IMR-90 (cell line): Measurements from ENCODE around the gene C15orf39. TPM values are rescaled to one million over a fixed set of nuclear protein-coding genes. Genes with fewer than 3 reads are reported as not detected.
A peak's percentile ranks its signal among the peaks of the same experiment; 100 is the strongest.

Experiments used
- MAFK ChIP-seq: IDR thresholded peaks from 2 replicates; pipeline ENCODE4 v1.6.1; 2012; ENCODE audit warnings: low read depth, low read length, improper control_type of control experiment
- RFX5 ChIP-seq: IDR thresholded peaks from 2 replicates; pipeline ENCODE4 v1.8.0; 2012; ENCODE audit warnings: low read depth, mild to moderate bottlenecking, low read length, moderate library complexity
- polyA plus RNA-seq, 3 experiments: library from polyadenylated mRNA; depleted of rRNA; stranded (reverse); fragments of >200 nt; gene quantifications; 2 replicates each; pipeline ENCODE4 v1.2.3, GENCODE V29; 2012; ENCODE audit warnings: low replicate concordance in 1 of 3
- total RNA-seq: library from RNA; depleted of rRNA; stranded (reverse); fragments of >200 nt; gene quantifications from 2 replicates; pipeline ENCODE4 v1.2.3, GENCODE V29; 2012
- TF ChIP-seq, protein P1 (sequence below): fragments of 150-350 bp; IDR thresholded peaks from 2 replicates; pipeline ENCODE4 v1.6.1; 2017; ENCODE audit warnings: mild to moderate bottlenecking, antibody characterized with exemption, low read length, low read depth

C15orf39 gene
- total and polyA plus RNA-seq, 2 of the 4 experiments (the other 2 are of a cell fraction): 1.3 to 5.7 TPM

DNA sequence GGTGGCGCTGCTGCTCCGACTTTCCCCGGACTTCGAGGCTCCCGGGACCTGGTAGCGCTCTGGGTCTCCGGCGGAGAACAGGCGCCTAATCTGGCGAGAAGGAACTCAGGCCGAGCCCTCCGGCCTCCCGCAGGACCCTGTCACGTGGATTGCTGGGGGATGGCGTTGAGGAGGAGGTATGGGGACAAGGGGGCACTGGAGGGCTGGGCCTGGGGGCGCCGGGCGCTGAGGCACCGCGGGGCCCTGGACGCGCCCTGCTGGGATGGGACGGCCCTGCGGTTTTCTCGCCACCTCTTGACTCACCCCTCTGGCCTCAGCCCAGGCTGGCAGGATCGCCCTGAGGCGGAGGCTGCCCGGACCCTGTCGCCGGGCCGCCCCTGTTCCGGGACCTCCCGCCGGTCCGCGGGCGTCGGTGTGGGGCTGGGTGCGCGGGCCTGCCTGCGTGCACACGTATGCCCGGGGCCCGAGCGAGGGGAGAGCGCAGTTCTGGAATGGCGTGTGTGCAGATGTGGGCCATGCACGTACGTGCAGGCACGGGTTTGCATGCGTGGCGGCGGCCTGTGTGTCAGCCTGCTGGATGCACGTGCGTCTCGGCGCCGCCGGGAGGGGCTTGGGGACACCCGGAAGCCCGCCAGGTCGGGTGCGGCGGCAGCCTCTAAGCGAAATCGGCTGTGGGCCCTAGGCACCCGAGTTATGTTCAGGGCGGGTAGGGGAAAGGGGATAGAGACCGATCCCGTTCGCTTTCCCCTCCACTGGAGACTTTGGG is 752 bp downstream of the C15orf39 start (continued):
- TF ChIP-seq, protein P1, sequence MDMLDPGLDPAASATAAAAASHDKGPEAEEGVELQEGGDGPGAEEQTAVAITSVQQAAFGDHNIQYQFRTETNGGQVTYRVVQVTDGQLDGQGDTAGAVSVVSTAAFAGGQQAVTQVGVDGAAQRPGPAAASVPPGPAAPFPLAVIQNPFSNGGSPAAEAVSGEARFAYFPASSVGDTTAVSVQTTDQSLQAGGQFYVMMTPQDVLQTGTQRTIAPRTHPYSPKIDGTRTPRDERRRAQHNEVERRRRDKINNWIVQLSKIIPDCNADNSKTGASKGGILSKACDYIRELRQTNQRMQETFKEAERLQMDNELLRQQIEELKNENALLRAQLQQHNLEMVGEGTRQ: peak; percentile 17; the same call in 1 of the 2 replicates
- no peak for TF ChIP-seq MAFK
- no peak for TF ChIP-seq RFX5
